IMR-90 (cell line): ENCODE data around the gene PPAT. TPM values are rescaled to one million over a fixed set of nuclear protein-coding genes. Genes with fewer than 3 reads are reported as not detected.

Experiments
- ATAC-seq: fragments of 200-7000 bp; cut with Tn5 transposase; 2 replicates; pipeline ENCODE4 v1.9.1; 2020; ENCODE audit warnings: low read depth, mild to moderate bottlenecking, moderate library complexity
- BruUV-seq: library from RNA; stranded (reverse); fragments of 400-500 nt; replicated peaks from 2 replicates; lab custom pipeline; 2021; lab: Mats Ljungman, UMichigan
- CTCF ChIA-PET: fragments of 300-600 bp; formaldehyde crosslinking; extraction: SDS; loops from one replicate; lab custom pipeline; 2021; ENCODE audit warnings: antibody characterized with exemption; lab: Yijun Ruan, JAX
- POLR2A ChIA-PET: fragments of 300-600 bp; sonication (Branson Sonifier 250); formaldehyde crosslinking; loops from one replicate; lab custom pipeline; 2022; ENCODE audit warnings: antibody characterized with exemption; ENCODE audit not compliant: unreplicated experiment; lab: Charles Lee
- DNase-seq: peaks from one replicate; pipeline ENCODE4 v3.0.0; 2013
- H2AFZ ChIP-seq: replicated peaks from 2 replicates; pipeline ENCODE3; 2013; ENCODE audit warnings: low read length, mild to moderate bottlenecking; ENCODE audit not compliant: poor library complexity
- H2AK5ac ChIP-seq: 2 replicates; pipeline ENCODE4 v1.6.1; 2013; ENCODE audit warnings: low read depth, low read length, inconsistent platforms
- H2AK9ac ChIP-seq: replicated peaks from 2 replicates; pipeline ENCODE3; 2013; ENCODE audit warnings: mild to moderate bottlenecking, low read depth, low read length, moderate library complexity; ENCODE audit not compliant: poor library complexity
- H2BK120ac ChIP-seq: 2 replicates; pipeline ENCODE4 v1.6.1; 2013; ENCODE audit warnings: low read depth, low read length, inconsistent platforms
- H2BK15ac ChIP-seq: 3 replicates; pipeline ENCODE4 v1.6.1; 2013; ENCODE audit warnings: low read depth, low read length, inconsistent platforms
- H2BK20ac ChIP-seq: 2 replicates; pipeline ENCODE4 v1.6.1; 2013; ENCODE audit warnings: low read depth, mild to moderate bottlenecking, inconsistent platforms, low read length, moderate library complexity
- H2BK5ac ChIP-seq: 2 replicates; pipeline ENCODE4 v1.6.1; 2013; ENCODE audit warnings: mild to moderate bottlenecking, low read depth, low read length, inconsistent platforms; ENCODE audit not compliant: poor library complexity, severe bottlenecking
- H3K14ac ChIP-seq: replicated peaks from 2 replicates; pipeline ENCODE4 v1.6.1; 2013; ENCODE audit warnings: low read depth, low read length, inconsistent platforms
- H3K18ac ChIP-seq: 2 replicates; pipeline ENCODE4 v1.6.1; 2013; ENCODE audit warnings: low read depth, low read length, control low read depth
- H3K23ac ChIP-seq: 2 replicates; pipeline ENCODE4 v1.6.1; 2013; ENCODE audit warnings: low read depth, low read length, inconsistent platforms
- H3K27ac ChIP-seq: 2 replicates; pipeline ENCODE4 v1.5.1; 2013; ENCODE audit warnings: mild to moderate bottlenecking, control low read depth, low read length; ENCODE audit not compliant: insufficient read depth
- H3K27me3 ChIP-seq: 2 replicates; pipeline ENCODE4 v1.6.1; 2013; ENCODE audit warnings: low read length; ENCODE audit not compliant: control insufficient read depth, insufficient read depth
- H3K36me3 ChIP-seq: 2 replicates; pipeline ENCODE4 v1.6.1; 2013; ENCODE audit warnings: low read length, mixed read lengths; ENCODE audit not compliant: control insufficient read depth, insufficient read depth
- H3K4ac ChIP-seq: 2 replicates; pipeline ENCODE4 v1.6.1; 2013; ENCODE audit warnings: low read depth, low read length, inconsistent platforms
- H3K4me1 ChIP-seq: 2 replicates; pipeline ENCODE4 v1.6.1; 2013; ENCODE audit warnings: low read length, mixed read lengths; ENCODE audit not compliant: control insufficient read depth, insufficient read depth
- H3K4me2 ChIP-seq: 2 replicates; pipeline ENCODE4 v1.6.1; 2013; ENCODE audit warnings: low read depth, mild to moderate bottlenecking, control low read depth, low read length, moderate library complexity
- H3K4me3 ChIP-seq: 2 replicates; pipeline ENCODE4 v1.5.1; 2013; ENCODE audit warnings: low read depth, mild to moderate bottlenecking, control low read depth, low read length, moderate library complexity; ENCODE audit not compliant: insufficient read depth
- H3K56ac ChIP-seq: 2 replicates; pipeline ENCODE4 v1.6.1; 2013; ENCODE audit warnings: low read length, inconsistent platforms; ENCODE audit not compliant: insufficient read depth; ENCODE audit errors: extremely low read depth
- H3K79me1 ChIP-seq, 2 experiments: 2 replicates each; pipeline ENCODE4 v1.6.1; 2013; ENCODE audit warnings: low read length in 2 of 2, inconsistent platforms in 1 of 2, low read depth in 1 of 2
- H3K9ac ChIP-seq: 2 replicates; pipeline ENCODE4 v1.6.1; 2013; ENCODE audit warnings: low read depth, low read length, control low read depth
- H3K9me1 ChIP-seq: 2 replicates; pipeline ENCODE4 v1.6.1; 2013; ENCODE audit warnings: low read length, inconsistent platforms; ENCODE audit not compliant: insufficient read depth
- H3K9me3 ChIP-seq: 2 replicates; pipeline ENCODE4 v1.6.1; 2013; ENCODE audit warnings: low read length; ENCODE audit not compliant: control insufficient read depth, insufficient read depth
- H4K20me1 ChIP-seq: 2 replicates; pipeline ENCODE4 v1.6.1; 2013; ENCODE audit warnings: low read length, inconsistent platforms; ENCODE audit not compliant: insufficient read depth
- H4K5ac ChIP-seq: 2 replicates; pipeline ENCODE4 v1.6.1; 2013; ENCODE audit warnings: mild to moderate bottlenecking, low read depth, low read length, control low read depth
- H4K8ac ChIP-seq, 2 experiments: 2 replicates each; pipeline ENCODE4 v1.6.1; 2013; ENCODE audit warnings: low read depth in 2 of 2, low read length in 2 of 2, control low read depth in 1 of 2, inconsistent platforms in 1 of 2
- H4K91ac ChIP-seq: 2 replicates; pipeline ENCODE4 v1.6.1; 2013; ENCODE audit warnings: low read depth, low read length, inconsistent platforms; ENCODE audit not compliant: insufficient read depth
- CEBPB ChIP-seq: IDR thresholded peaks from 2 replicates; pipeline ENCODE4 v1.6.1; 2012; ENCODE audit warnings: low read depth, low read length, improper control_type of control experiment
- CHD1 ChIP-seq: IDR thresholded peaks from 2 replicates; pipeline ENCODE4 v1.6.1; 2012; ENCODE audit warnings: low read depth, low read length, improper control_type of control experiment
- ELK1 ChIP-seq: fragments of 150-350 bp; IDR thresholded peaks from 2 replicates; pipeline ENCODE4 v1.6.1; 2016; ENCODE audit warnings: low read depth, mild to moderate bottlenecking, low read length, moderate library complexity, borderline replicate concordance
- FOS ChIP-seq: fragments of 150-350 bp; IDR thresholded peaks from 2 replicates; pipeline ENCODE4 v1.6.1; 2016; ENCODE audit warnings: low read depth, low read length
- MAZ ChIP-seq: IDR thresholded peaks from 2 replicates; pipeline ENCODE4 v1.6.1; 2012; ENCODE audit warnings: low read depth, mild to moderate bottlenecking, low read length, improper control_type of control experiment, moderate library complexity, borderline replicate concordance
- MXI1 ChIP-seq: IDR thresholded peaks from 2 replicates; pipeline ENCODE4 v1.6.1; 2012; ENCODE audit warnings: low read depth, mild to moderate bottlenecking, low read length, moderate library complexity, borderline replicate concordance
- NFE2L2 ChIP-seq: fragments of 150-350 bp; IDR thresholded peaks from 2 replicates; pipeline ENCODE4 v1.6.1; 2016; ENCODE audit warnings: low read depth, mild to moderate bottlenecking, low read length
- RAD21 ChIP-seq: IDR thresholded peaks from 2 replicates; pipeline ENCODE4 v1.6.1; 2012; ENCODE audit warnings: low read length, improper control_type of control experiment
- RCOR1 ChIP-seq: IDR thresholded peaks from 2 replicates; pipeline ENCODE4 v1.6.1; 2012; ENCODE audit warnings: mild to moderate bottlenecking, low read length, improper control_type of control experiment; ENCODE audit not compliant: insufficient replicate concordance
- RFX5 ChIP-seq: IDR thresholded peaks from 2 replicates; pipeline ENCODE4 v1.8.0; 2012; ENCODE audit warnings: low read depth, mild to moderate bottlenecking, low read length, moderate library complexity
- SMC3 ChIP-seq: fragments of 150-350 bp; IDR thresholded peaks from 2 replicates; pipeline ENCODE4 v1.6.1; 2016; ENCODE audit warnings: low read depth, mild to moderate bottlenecking, antibody characterized with exemption, low read length, moderate library complexity
- WGBS, 2 experiments: methylation state at CpG; one replicate each; pipeline versions ENCODE4 v1.1.5 to v1.1.7; 2013; ENCODE audit warnings: missing lambda C conversion rate in 2 of 2; ENCODE audit not compliant: insufficient read length in 1 of 2; ENCODE audit errors: extremely low coverage in 2 of 2; 5-methylcytosine and 5-hydroxymethylcytosine counted together
- dilution Hi-C: fragments of 300-500 bp; cut with HindIII; formaldehyde crosslinking; loops from one replicate; pipeline ENCODE4 v1.14.3; 2018; ENCODE audit warnings: low sequenced_read_pairs; ENCODE audit not compliant: unreplicated experiment
- in situ Hi-C: fragments of 300-500 bp; cut with MboI; formaldehyde crosslinking; loops from 3 replicates; pipeline ENCODE4 v1.14.3; 2019; ENCODE audit warnings: low sequenced_read_pairs, inconsistent platforms, mixed read lengths
- intact Hi-C: fragments of 100-400 bp; cut with micrococcal nuclease; formaldehyde crosslinking; loops from 2 replicates; pipeline ENCODE4 v1.10.0; 2022
- polyA plus RNA-seq, 3 experiments: library from polyadenylated mRNA; depleted of rRNA; stranded (reverse); fragments of >200 nt; gene quantifications; 2 replicates each; pipeline ENCODE4 v1.2.3, GENCODE V29; 2012; ENCODE audit warnings: low replicate concordance in 1 of 3
- total RNA-seq: library from RNA; depleted of rRNA; stranded (reverse); fragments of >200 nt; gene quantifications from 2 replicates; pipeline ENCODE4 v1.2.3, GENCODE V29; 2012

The PPAT gene
- total and polyA plus RNA-seq, 2 of the 4 experiments (the other 2 are of a cell fraction): 7.0 to 21.1 TPM

GRCh38 chr4:56371426-56372220, 63.8 kb downstream of the PPAT start (continued):
- no peak for TF ChIP-seq MXI1

GRCh38 chr4:56370377-56370776, 65.0 kb downstream of the PPAT start:
- no peaks in the 10 kb centered on the region for H3K4me1 ChIP-seq
- H3K56ac ChIP-seq: no peak overlapping the region
- CTCF ChIA-PET: no interaction called here
- no peaks in the 10 kb centered on the region for H3K27me3 ChIP-seq
- no peak overlapping the region for H4K8ac ChIP-seq
- H2BK5ac ChIP-seq: no peak overlapping the region
- no peak overlapping the region for H3K4me3 ChIP-seq
- no peak overlapping the region for H2AK9ac ChIP-seq
- no peak for ATAC-seq
- no peaks in the 10 kb centered on the region for H4K20me1 ChIP-seq
- H2AK5ac ChIP-seq: no peak overlapping the region
- POLR2A ChIA-PET: no interaction called here
- H3K4me2 ChIP-seq: no peak overlapping the region
- H4K91ac ChIP-seq: no peak overlapping the region
- intact Hi-C loops: loop anchor here (5.0 kb wide), 1 partner anchor 43 kb away; no protein-coding TSS in a partner anchor
- no CpG with 5 or more reads among the region's 3 CpGs for WGBS, 2 experiments
- no peaks in the 10 kb centered on the region for H3K79me1 ChIP-seq
- no peak overlapping the region for H3K4ac ChIP-seq
- H4K5ac ChIP-seq: no peak overlapping the region
- DNase-seq: no peak
- no peak overlapping the region for H2BK20ac ChIP-seq
- no peak overlapping the region for H2BK120ac ChIP-seq
- no peaks in the 10 kb centered on the region; the same call in 1 of the 2 replicates for H3K9me1 ChIP-seq
- no peaks in the 10 kb centered on the region for H3K9me3 ChIP-seq
- no peak for TF ChIP-seq RFX5
- TF ChIP-seq FOS: no peak
- no peak for TF ChIP-seq CEBPB
- no peak for TF ChIP-seq NFE2L2
- no peak for TF ChIP-seq MAZ
- no peak for TF ChIP-seq ELK1
- no peak for TF ChIP-seq SMC3
- TF ChIP-seq CHD1: no peak
- no peak for TF ChIP-seq RAD21
- no peak for TF ChIP-seq RCOR1
- no peak overlapping the region for H3K27ac ChIP-seq
- peaks cover 4% of the 10 kb centered on the region; the same call in 1 of the 2 replicates for H3K36me3 ChIP-seq
- H2BK15ac ChIP-seq: no peak overlapping the region
- H2AFZ ChIP-seq: no peak overlapping the region
- H3K23ac ChIP-seq: no peak overlapping the region
- dilution Hi-C loops: no loop called here
- no peak overlapping the region for H3K18ac ChIP-seq
- no peak overlapping the region for H3K9ac ChIP-seq
- in situ Hi-C loops: no loop called here
- H3K14ac ChIP-seq: no peak overlapping the region
- BruUV-seq: no TSS peak
